ENCODE measurements around the gene VIT.
"Not testable (repeated sequence)": the region's sequence is repeated elsewhere in the genome, so short reads cannot be mapped to it uniquely, and the experiment has no call there.

The VIT gene

GRCh38 chr2:36682562-36682961 lies 13.9 kb upstream of the VIT start:
- no peak for DNase-seq (ENCODE audit: low spot score)
- in situ Hi-C loops (cut with MboI; ENCODE audit: low pct_unique_long_range_greater_than_20kb, low sequenced_read_pairs, unreplicated experiment): no loop called here
- TF ChIP-seq, protein P1, sequence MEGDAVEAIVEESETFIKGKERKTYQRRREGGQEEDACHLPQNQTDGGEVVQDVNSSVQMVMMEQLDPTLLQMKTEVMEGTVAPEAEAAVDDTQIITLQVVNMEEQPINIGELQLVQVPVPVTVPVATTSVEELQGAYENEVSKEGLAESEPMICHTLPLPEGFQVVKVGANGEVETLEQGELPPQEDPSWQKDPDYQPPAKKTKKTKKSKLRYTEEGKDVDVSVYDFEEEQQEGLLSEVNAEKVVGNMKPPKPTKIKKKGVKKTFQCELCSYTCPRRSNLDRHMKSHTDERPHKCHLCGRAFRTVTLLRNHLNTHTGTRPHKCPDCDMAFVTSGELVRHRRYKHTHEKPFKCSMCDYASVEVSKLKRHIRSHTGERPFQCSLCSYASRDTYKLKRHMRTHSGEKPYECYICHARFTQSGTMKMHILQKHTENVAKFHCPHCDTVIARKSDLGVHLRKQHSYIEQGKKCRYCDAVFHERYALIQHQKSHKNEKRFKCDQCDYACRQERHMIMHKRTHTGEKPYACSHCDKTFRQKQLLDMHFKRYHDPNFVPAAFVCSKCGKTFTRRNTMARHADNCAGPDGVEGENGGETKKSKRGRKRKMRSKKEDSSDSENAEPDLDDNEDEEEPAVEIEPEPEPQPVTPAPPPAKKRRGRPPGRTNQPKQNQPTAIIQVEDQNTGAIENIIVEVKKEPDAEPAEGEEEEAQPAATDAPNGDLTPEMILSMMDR (IDR thresholded peaks at IDR 0.05; ENCODE audit: extremely low read depth, insufficient read depth, missing control alignments): no peak

DNA sequence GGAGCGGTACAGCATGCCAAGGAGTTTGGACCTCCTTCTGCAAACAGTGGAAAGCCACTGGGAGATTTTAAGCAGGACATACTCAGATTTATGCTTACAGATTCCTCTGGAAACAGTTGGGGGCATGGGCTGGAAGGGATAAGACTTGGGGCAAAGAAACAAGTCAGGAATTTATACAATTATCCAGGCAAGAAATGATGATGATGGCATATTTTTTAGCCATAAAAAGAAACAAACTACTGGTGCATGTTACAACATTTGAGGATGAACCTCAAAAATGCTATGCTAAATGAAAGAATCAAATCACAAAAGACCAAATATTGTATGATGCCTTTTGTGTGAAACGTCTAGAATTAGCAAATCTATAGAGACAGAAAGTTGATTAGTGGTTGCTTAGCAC lies 13.5 kb upstream of the VIT start:
- no peak for DNase-seq (ENCODE audit: low spot score)
- in situ Hi-C loops (cut with MboI; ENCODE audit: low pct_unique_long_range_greater_than_20kb, low sequenced_read_pairs, unreplicated experiment): no loop called here
- TF ChIP-seq, protein P1 (IDR thresholded peaks at IDR 0.05; ENCODE audit: extremely low read depth, insufficient read depth, missing control alignments): no peak

- DNase-seq (ENCODE audit: low spot score); in situ Hi-C loops (cut with MboI; ENCODE audit: low pct_unique_long_range_greater_than_20kb, low sequenced_read_pairs, unreplicated experiment): not testable (repeated sequence)
These were observed 8.2 kb upstream of the VIT start for GRCh38 chr2:36688291-36688690.

DNA sequence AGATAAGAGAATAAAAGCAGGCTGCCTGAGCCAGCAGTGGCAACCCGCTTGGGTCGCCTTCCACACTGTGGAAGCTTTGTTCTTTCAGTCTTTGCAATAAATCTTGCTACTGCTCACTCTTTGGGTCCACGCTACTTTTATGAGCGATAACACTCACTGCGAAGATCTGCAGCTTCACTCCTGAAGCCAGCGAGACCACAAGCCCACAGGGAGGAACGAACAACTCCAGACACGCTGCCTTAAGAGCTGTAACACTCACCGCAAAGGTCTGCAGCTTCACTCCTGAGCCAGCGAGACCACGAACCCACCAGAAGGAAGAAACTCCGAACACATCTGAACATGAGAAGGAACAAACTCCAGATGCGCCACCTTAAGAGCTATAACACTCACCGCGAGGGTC lies 7.5 kb upstream of the VIT start:
- in situ Hi-C loops (cut with MboI; ENCODE audit: low pct_unique_long_range_greater_than_20kb, low sequenced_read_pairs, unreplicated experiment); DNase-seq (ENCODE audit: low spot score): not testable (repeated sequence)

- in situ Hi-C loops (cut with MboI; ENCODE audit: low pct_unique_long_range_greater_than_20kb, low sequenced_read_pairs, unreplicated experiment): no loop called here
- no peak for DNase-seq (ENCODE audit: low spot score)
- TF ChIP-seq, protein P1 (IDR thresholded peaks at IDR 0.05; ENCODE audit: extremely low read depth, insufficient read depth, missing control alignments): no peak
These were observed 4.4 kb upstream of the VIT start for GRCh38 chr2:36692121-36692520.

DNA sequence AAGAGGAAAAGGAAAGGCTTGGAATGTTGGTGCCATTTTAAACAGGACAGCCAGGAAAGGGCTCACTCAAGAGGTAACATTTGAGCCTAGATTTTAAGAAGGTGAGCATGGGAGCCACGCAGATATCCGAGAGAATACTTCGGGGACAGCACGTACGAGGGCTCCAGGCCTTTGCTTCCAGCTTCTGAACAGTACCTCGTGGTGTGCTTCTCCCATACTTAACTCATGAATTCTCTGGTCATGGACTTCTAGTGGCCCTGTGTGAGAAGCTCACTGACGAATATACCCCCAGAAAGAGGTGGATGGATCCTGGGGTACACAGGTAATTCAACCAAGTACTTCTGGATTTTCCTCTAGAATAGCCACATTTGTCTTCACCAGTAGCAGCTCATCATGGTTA lies 2.7 kb upstream of the VIT start:
- in situ Hi-C loops (cut with MboI; ENCODE audit: low pct_unique_long_range_greater_than_20kb, low sequenced_read_pairs, unreplicated experiment): no loop called here
- TF ChIP-seq, protein P1 (IDR thresholded peaks at IDR 0.05; ENCODE audit: extremely low read depth, insufficient read depth, missing control alignments): no peak
- no peak for DNase-seq (ENCODE audit: low spot score)

DNA sequence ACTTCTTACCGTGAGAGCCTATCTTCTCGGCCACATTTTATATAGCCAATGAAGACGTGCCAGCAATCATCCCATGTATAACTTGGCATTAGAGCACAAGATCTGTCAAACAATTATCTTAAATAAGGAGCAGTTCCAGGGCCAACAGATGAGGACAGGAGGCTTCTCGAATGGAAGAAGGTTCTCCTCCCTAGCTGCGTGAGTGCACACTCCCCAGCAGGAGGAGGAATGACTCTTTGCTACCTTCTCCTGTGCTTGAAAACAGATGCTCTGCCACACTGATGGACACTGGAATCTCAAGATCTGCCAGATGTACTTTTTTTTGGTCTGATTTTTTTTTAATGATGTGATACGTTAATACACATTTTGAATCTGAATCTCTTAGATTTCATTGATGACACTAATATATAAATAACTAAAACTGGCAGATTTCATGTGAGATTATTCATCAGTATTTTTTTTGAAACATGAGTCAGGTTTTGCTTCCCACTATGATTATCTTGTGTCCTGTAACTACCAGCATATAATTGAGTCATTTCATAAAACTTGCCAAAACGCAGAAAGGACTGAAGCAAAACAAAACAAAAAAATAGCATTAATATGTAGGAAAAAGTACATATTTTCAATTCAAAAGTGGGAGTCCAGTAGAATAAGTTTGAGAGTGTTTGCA lies 626 bp upstream of the VIT start:
- in situ Hi-C loops (cut with MboI; ENCODE audit: low pct_unique_long_range_greater_than_20kb, low sequenced_read_pairs, unreplicated experiment): no loop called here

More for the DNA sequence above, 626 bp upstream of the VIT start:
- TF ChIP-seq, protein P1 (IDR thresholded peaks at IDR 0.05; ENCODE audit: extremely low read depth, insufficient read depth, missing control alignments): no peak
- DNase-seq (ENCODE audit: low spot score): no peak

Measured in GM13977 (cell line).